ENCODE results near the gene PTPRT.

The PTPRT gene

DNA sequence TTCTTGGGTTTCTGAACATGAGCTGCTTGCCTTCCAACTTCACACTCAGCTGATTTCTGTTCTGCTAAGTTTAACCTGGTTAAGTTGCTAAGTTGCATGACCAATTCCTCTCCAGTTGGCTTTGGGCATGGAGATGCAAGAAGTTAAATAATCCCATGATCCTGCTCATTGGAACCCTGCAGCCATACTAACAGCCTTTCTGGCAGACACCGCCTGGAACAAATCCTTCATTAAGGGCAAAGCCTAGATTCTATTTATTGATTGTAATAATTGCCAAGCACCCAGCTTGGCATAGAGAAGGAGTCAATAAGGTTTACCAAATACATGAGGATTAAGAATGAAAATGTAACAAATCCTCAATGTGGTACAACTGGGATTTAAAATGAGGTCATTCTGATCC, 829.1 kb downstream of the PTPRT start:
- TF ChIP-seq, protein P1, sequence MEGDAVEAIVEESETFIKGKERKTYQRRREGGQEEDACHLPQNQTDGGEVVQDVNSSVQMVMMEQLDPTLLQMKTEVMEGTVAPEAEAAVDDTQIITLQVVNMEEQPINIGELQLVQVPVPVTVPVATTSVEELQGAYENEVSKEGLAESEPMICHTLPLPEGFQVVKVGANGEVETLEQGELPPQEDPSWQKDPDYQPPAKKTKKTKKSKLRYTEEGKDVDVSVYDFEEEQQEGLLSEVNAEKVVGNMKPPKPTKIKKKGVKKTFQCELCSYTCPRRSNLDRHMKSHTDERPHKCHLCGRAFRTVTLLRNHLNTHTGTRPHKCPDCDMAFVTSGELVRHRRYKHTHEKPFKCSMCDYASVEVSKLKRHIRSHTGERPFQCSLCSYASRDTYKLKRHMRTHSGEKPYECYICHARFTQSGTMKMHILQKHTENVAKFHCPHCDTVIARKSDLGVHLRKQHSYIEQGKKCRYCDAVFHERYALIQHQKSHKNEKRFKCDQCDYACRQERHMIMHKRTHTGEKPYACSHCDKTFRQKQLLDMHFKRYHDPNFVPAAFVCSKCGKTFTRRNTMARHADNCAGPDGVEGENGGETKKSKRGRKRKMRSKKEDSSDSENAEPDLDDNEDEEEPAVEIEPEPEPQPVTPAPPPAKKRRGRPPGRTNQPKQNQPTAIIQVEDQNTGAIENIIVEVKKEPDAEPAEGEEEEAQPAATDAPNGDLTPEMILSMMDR (IDR thresholded peaks at IDR 0.05; ENCODE audit: insufficient read depth, low read depth, low read length, missing control alignments) = no peak
- no peak for DNase-seq (ENCODE audit: low read depth)
- H3K4me3 ChIP-seq (ENCODE audit: low read depth, low read length) = no peak overlapping the region

DNA sequence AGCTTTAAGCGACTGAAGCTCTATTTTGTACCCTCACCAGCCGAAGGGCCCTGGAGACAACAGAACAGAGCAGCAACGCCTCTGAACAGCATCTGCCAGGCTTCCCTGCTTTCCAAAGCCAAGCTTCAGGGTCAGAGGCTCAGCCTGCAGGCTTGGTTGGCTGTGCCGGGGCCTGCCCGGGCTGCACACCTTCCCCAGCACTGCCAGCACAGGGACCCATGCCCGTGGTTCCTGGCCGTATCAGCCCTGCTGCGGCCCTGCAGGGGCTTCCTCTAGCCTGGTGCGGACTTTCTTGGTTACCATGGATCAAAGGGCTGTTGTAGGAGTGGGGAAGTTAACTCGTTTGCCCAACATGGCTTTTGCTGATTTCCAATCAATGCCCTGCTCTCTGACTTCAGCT, 830.1 kb downstream of the PTPRT start:
- DNase-seq (ENCODE audit: low read depth) = no peak
- H3K4me3 ChIP-seq (ENCODE audit: low read depth, low read length) = no peak overlapping the region
- TF ChIP-seq, protein P1 (IDR thresholded peaks at IDR 0.05; ENCODE audit: insufficient read depth, low read depth, low read length, missing control alignments) = no peak

- TF ChIP-seq, protein P1 (IDR thresholded peaks at IDR 0.05; ENCODE audit: insufficient read depth, low read depth, low read length, missing control alignments) = no peak
- no peak overlapping the region for H3K4me3 ChIP-seq (ENCODE audit: low read depth, low read length)
- DNase-seq (ENCODE audit: low read depth) = no peak
These were observed 837.6 kb downstream of the PTPRT start for GRCh38 chr20:42352096-42352495.

- no peak for DNase-seq (ENCODE audit: low read depth)
- TF ChIP-seq, protein P1 (IDR thresholded peaks at IDR 0.05; ENCODE audit: insufficient read depth, low read depth, low read length, missing control alignments) = no peak
- no peak overlapping the region for H3K4me3 ChIP-seq (ENCODE audit: low read depth, low read length)
These were observed 839.2 kb downstream of the PTPRT start for GRCh38 chr20:42350521-42350920.

- TF ChIP-seq, protein P1 (IDR thresholded peaks at IDR 0.05; ENCODE audit: insufficient read depth, low read depth, low read length, missing control alignments) = no peak
- DNase-seq (ENCODE audit: low read depth) = no peak
- H3K4me3 ChIP-seq (ENCODE audit: low read depth, low read length) = no peak overlapping the region
These were observed 843.2 kb downstream of the PTPRT start for GRCh38 chr20:42346189-42347170.

GRCh38 chr20:42341654-42342053, 848.1 kb downstream of the PTPRT start:
- no peak for DNase-seq (ENCODE audit: low read depth)
- TF ChIP-seq, protein P1 (IDR thresholded peaks at IDR 0.05; ENCODE audit: insufficient read depth, low read depth, low read length, missing control alignments) = no peak
- H3K4me3 ChIP-seq (ENCODE audit: low read depth, low read length) = no peak overlapping the region
